Endothelial cell of umbilical vein (primary cell): Measurements from ENCODE around the gene CA11. TPM values are rescaled to one million over a fixed set of nuclear protein-coding genes. Genes with fewer than 3 reads are reported as not detected.

Source experiments
- BruUV-seq: library from RNA; stranded (reverse); fragments of 400-500 nt; replicated peaks from 2 replicates; lab custom pipeline; 2021; lab: Mats Ljungman, UMichigan
- CTCF ChIA-PET: fragments of 300-600, 350-600 bp; sonication (Branson Sonifier 250); formaldehyde crosslinking; loops from one replicate; lab custom pipeline; 2021; ENCODE audit warnings: antibody characterized with exemption, inconsistent platforms; lab: Charles Lee
- POLR2A ChIA-PET: fragments of 300-600, 350-600 bp; sonication (Branson Sonifier 250); formaldehyde crosslinking; loops from one replicate; lab custom pipeline; 2021; ENCODE audit warnings: antibody characterized with exemption, inconsistent platforms; lab: Charles Lee
- DNase-seq: peaks from one replicate; pipeline ENCODE4 v3.0.0-alpha.2; 2011; ENCODE audit warnings: low read depth, low spot score
- FAIRE-seq: peaks from 2 replicates; lab custom pipeline; 2011; peaks lifted over from hg19 to GRCh38; lab: Jason Lieb, UNC
- H2AFZ ChIP-seq: 2 replicates; pipeline ENCODE4 v1.6.0; 2012; ENCODE audit warnings: low read depth, low read length, control low read depth, inconsistent platforms
- H3K27ac ChIP-seq: 2 replicates; pipeline ENCODE4 v1.5.1; 2011; ENCODE audit warnings: low read depth, mild to moderate bottlenecking, control low read depth, low read length, moderate library complexity; ENCODE audit not compliant: insufficient read depth
- H3K27me3 ChIP-seq, 2 experiments: 2 replicates each; pipeline versions ENCODE4 v1.6.0 to v1.6.1; 2011; ENCODE audit warnings: low read length in 2 of 2, mixed read lengths in 1 of 2; ENCODE audit not compliant: control insufficient read depth in 2 of 2, insufficient read depth in 2 of 2
- H3K36me3 ChIP-seq, 2 experiments: 2 replicates in 1 of 2; 3 replicates in 1 of 2; pipeline ENCODE4 v1.5.1; 2011; ENCODE audit warnings: low read length in 2 of 2, mild to moderate bottlenecking in 1 of 2, moderate library complexity in 1 of 2; ENCODE audit not compliant: control insufficient read depth in 2 of 2, insufficient read depth in 2 of 2; ENCODE audit errors: extremely low read depth in 1 of 2
- H3K4me1 ChIP-seq: 3 replicates; pipeline ENCODE4 v1.5.1; 2011; ENCODE audit warnings: mild to moderate bottlenecking, low read length; ENCODE audit not compliant: control insufficient read depth, insufficient read depth; ENCODE audit errors: extremely low read depth
- H3K4me2 ChIP-seq: 2 replicates; pipeline ENCODE4 v1.6.1; 2011; ENCODE audit warnings: low read length, control low read depth, mixed read lengths; ENCODE audit not compliant: insufficient read depth
- H3K4me3 ChIP-seq, 3 experiments: fragments of 200-600 bp in 1 of 3; sonication (generic), shearing (Covaris generic) in 1 of 3; replicated peaks in 1 of 3; 2 replicates each; pipeline ENCODE4 v1.5.1; 2011 to 2016; ENCODE audit warnings: control low read depth in 3 of 3, low read length in 3 of 3, mild to moderate bottlenecking in 2 of 3, inconsistent platforms in 1 of 3, low read depth in 1 of 3, moderate library complexity in 1 of 3; ENCODE audit not compliant: insufficient read depth in 1 of 3
- H3K79me2 ChIP-seq: 2 replicates; pipeline ENCODE4 v1.6.0; 2012; ENCODE audit warnings: low read length, inconsistent platforms; ENCODE audit not compliant: control insufficient read depth, insufficient read depth
- H3K9ac ChIP-seq: replicated peaks from 2 replicates; pipeline ENCODE3; 2011; ENCODE audit warnings: low read length, control low read depth; ENCODE audit not compliant: insufficient read depth; ENCODE audit errors: extremely low read depth
- H3K9me1 ChIP-seq: replicated peaks from 3 replicates; pipeline ENCODE4 v1.6.0; 2011; ENCODE audit warnings: mild to moderate bottlenecking, low read length; ENCODE audit not compliant: control insufficient read depth, insufficient read depth; ENCODE audit errors: extremely low read depth
- H3K9me3 ChIP-seq: replicated peaks from 2 replicates; pipeline ENCODE4 v1.5.1; 2012; ENCODE audit warnings: low read length, inconsistent platforms; ENCODE audit not compliant: control insufficient read depth, insufficient read depth
- H4K20me1 ChIP-seq: replicated peaks from 2 replicates; pipeline ENCODE3; 2011; ENCODE audit warnings: mild to moderate bottlenecking, low read length; ENCODE audit not compliant: control insufficient read depth, insufficient read depth; ENCODE audit errors: extremely low read depth
- CTCF ChIP-seq, 2 donors: IDR thresholded peaks; 1 replicate in 1 of 2; 2 replicates in 1 of 2; pipeline ENCODE4 v1.5.1; 2011; ENCODE audit warnings: low read length in 2 of 2, mild to moderate bottlenecking in 2 of 2, moderate library complexity in 2 of 2, control low read depth in 1 of 2, inconsistent platforms in 1 of 2, low read depth in 1 of 2; ENCODE audit not compliant: insufficient read depth in 1 of 2; ENCODE audit errors: extremely low read depth in 1 of 2
- EZH2 ChIP-seq: IDR thresholded peaks from 2 replicates; pipeline ENCODE4 v1.6.1; 2012; ENCODE audit warnings: borderline replicate concordance, low read depth, mild to moderate bottlenecking, moderate library complexity, low read length, inconsistent platforms; ENCODE audit not compliant: severe bottlenecking
- FOS ChIP-seq: IDR thresholded peaks from 2 replicates; pipeline ENCODE4 v1.6.1; 2011; ENCODE audit warnings: mild to moderate bottlenecking, low read length, moderate library complexity, borderline replicate concordance; ENCODE audit not compliant: insufficient read depth
- GATA2 ChIP-seq: IDR thresholded peaks from 2 replicates; pipeline ENCODE4 v1.7.0; 2011; ENCODE audit warnings: low read depth, mild to moderate bottlenecking, moderate library complexity, mixed read lengths, low read length; ENCODE audit not compliant: insufficient read length, insufficient read depth
- JUN ChIP-seq: IDR thresholded peaks from 2 replicates; pipeline ENCODE4 v1.6.1; 2011; ENCODE audit warnings: borderline replicate concordance, low read depth; ENCODE audit not compliant: insufficient read length, insufficient read depth
- MAX ChIP-seq: IDR thresholded peaks from 2 replicates; pipeline ENCODE4 v1.6.1; 2011; ENCODE audit not compliant: insufficient read depth, insufficient read length
- MYC ChIP-seq: IDR thresholded peaks from one replicate; pipeline ENCODE4 v1.6.1; 2011; ENCODE audit warnings: mild to moderate bottlenecking, low read depth, low read length
- POLR2A ChIP-seq: IDR thresholded peaks from 2 replicates; pipeline ENCODE4 v1.6.1; 2012; ENCODE audit warnings: low read depth, mild to moderate bottlenecking, control low read depth, low read length
- POLR2AphosphoS5 ChIP-seq: IDR thresholded peaks from 2 replicates; pipeline ENCODE4 v1.6.1; 2012; ENCODE audit warnings: low read depth, mild to moderate bottlenecking, control low read depth, low read length, moderate library complexity; ENCODE audit not compliant: insufficient read depth
- dilution Hi-C: fragments of 300-500 bp; cut with MboI; formaldehyde crosslinking; loops from one replicate; pipeline ENCODE4 v1.15.0; 2019; ENCODE audit warnings: low sequenced_read_pairs; ENCODE audit not compliant: extremely low pct_ligation_motif_present
- intact Hi-C: fragments of 100-400 bp; cut with micrococcal nuclease; formaldehyde crosslinking; loops from one replicate; pipeline ENCODE4 v1.10.0; 2022
- polyA plus RNA-seq, 4 experiments: library from polyadenylated mRNA; depleted of rRNA in 3 of 4; stranded (reverse) in 3 of 4; unstranded in 1 of 4; fragments of >200 nt; gene quantifications; 2 replicates each; pipeline versions ENCODE4 v1.2.1 to v1.2.3, GENCODE V29; 2011 to 2012; ENCODE audit warnings: missing spikeins in 1 of 4
- total RNA-seq: library from RNA; stranded (reverse); gene quantifications from 2 replicates; pipeline ENCODE4 v1.2.3, GENCODE V29; 2021

The CA11 gene
- total and polyA plus RNA-seq, 2 donors (not counting 3 experiments of a cell fraction or from before 2014, with no cell fraction given) = 2.8 to 4.7 TPM

- Histone ChIP-seq H4K20me1 (no peaks in the 10 kb centered on the region), H3K9ac (peak overlapping the region; percentile 80), H3K9me1 (no peaks in the 10 kb centered on the region), H3K27ac (peak overlapping the region; percentile 65), H3K4me3 (peak overlapping the region in 2 of 3 experiments; percentile 17 to 53), H3K4me2 (peak overlapping the region; percentile 84), H3K27me3 (no peaks in the 10 kb centered on the region), H3K79me2 (peaks cover 7% of the 10 kb centered on the region), H3K4me1 (peaks cover 14% of the 10 kb centered on the region), H3K9me3 (no peaks in the 10 kb centered on the region), H2AFZ (peak overlapping the region; percentile 84), H3K36me3 (peaks cover 0 to 2% of the 10 kb centered on the region in 2 experiments)
- no TSS peak for BruUV-seq
- TF ChIP-seq EZH2 (no peak), CTCF (IDR thresholded peaks at IDR 0.05; ENCODE audit: extremely low read depth in 1 of 2, insufficient read depth in 1 of 2, low read depth in 1 of 2, low read length in 2 of 2) (no peak), JUN (no peak), POLR2AphosphoS5 (no peak), FOS (no peak), POLR2A (no peak), GATA2 (no peak), MAX (no peak), MYC (no peak)
- ChIA-PET CTCF (interaction anchor here (0.9 kb wide), 1 partner anchor 9 kb away, joined by 4 read pairs; no protein-coding TSS in a partner anchor), POLR2A (interaction anchor here (0.7 kb wide), 1 partner anchor 128 kb away, joined by 3 read pairs; no protein-coding TSS in a partner anchor)
- DNase-seq (no peak), FAIRE-seq (no peak)
- dilution Hi-C loops = no loop called here
- intact Hi-C loops = no loop called here
Observed at GRCh38 chr19:48623556-48624066, 22.4 kb downstream of the CA11 start.
